A549 (cell line): ENCODE measurements around the gene NEDD4L. TPM values are rescaled to one million over a fixed set of nuclear protein-coding genes. Genes with fewer than 3 reads are reported as not detected.

Experiments
- ATAC-seq, 2 experiments: fragments of 200-7000 bp in 1 of 2; fragments of >200 bp in 1 of 2; cut with Nextera tagmentation in 1 of 2; cut with Tn5 transposase in 1 of 2; 3 replicates each; pipeline versions ENCODE4 v1.8.0 to v1.9.1; 2018 to 2020; ENCODE audit warnings: mild to moderate bottlenecking in 1 of 2, moderate library complexity in 1 of 2
- CTCF ChIA-PET: fragments of 300-600 bp; sonication (Branson Sonifier 250); formaldehyde crosslinking; extraction: SDS; loops from one replicate; lab custom pipeline; 2021; ENCODE audit warnings: antibody characterized with exemption, inconsistent platforms; lab: Yijun Ruan, JAX
- POLR2A ChIA-PET: fragments of 350-600 bp; formaldehyde crosslinking; extraction: SDS; loops from one replicate; lab custom pipeline; 2021; ENCODE audit warnings: antibody characterized with exemption, inconsistent platforms; lab: Yijun Ruan, JAX
- DNase-seq, 2 experiments: peaks; one replicate each; pipeline versions ENCODE4 v3.0.0 to v3.0.0-alpha.2; 2011 to 2016; ENCODE audit warnings: low read depth in 1 of 2, low spot score in 1 of 2
- FAIRE-seq: peaks from 2 replicates; lab custom pipeline; 2011; peaks lifted over from hg19 to GRCh38; lab: Jason Lieb, UNC
- H3K27ac ChIP-seq, 2 experiments: fragments of >200 bp; sonication (Bioruptor Twin); formaldehyde crosslinking; 3 replicates each; pipeline ENCODE4 v1.5.1; 2016 to 2017
- H3K4me1 ChIP-seq: fragments of >200 bp; sonication (Bioruptor Twin); formaldehyde crosslinking; 3 replicates; pipeline ENCODE4 v1.6.1; 2016
- H3K4me2 ChIP-seq: fragments of >200 bp; sonication (Bioruptor Twin); formaldehyde crosslinking; 3 replicates; pipeline ENCODE4 v1.6.1; 2016
- H3K4me3 ChIP-seq: fragments of >200 bp; sonication (Bioruptor Twin); formaldehyde crosslinking; 3 replicates; pipeline ENCODE4 v1.5.1; 2016
- H3K9me3 ChIP-seq: fragments of >200 bp; sonication (Bioruptor Twin); formaldehyde crosslinking; 3 replicates; pipeline ENCODE4 v1.6.1; 2016
- ATOH8 ChIP-seq: fragments of 250-450 bp; sonication (Bioruptor Pico); IDR thresholded peaks from 2 replicates; pipeline ENCODE4 v1.5.0; 2020; ENCODE audit warnings: low read depth, mild to moderate bottlenecking, moderate library complexity
- BCL3 ChIP-seq: fragments of >200 bp; sonication (Bioruptor Twin); formaldehyde crosslinking; IDR thresholded peaks from 3 replicates; pipeline ENCODE4 v1.6.1; 2016
- CBX2 ChIP-seq: fragments of 200-600 bp; sonication (generic); IDR thresholded peaks from 2 replicates; pipeline ENCODE4 v1.6.1; 2016; ENCODE audit warnings: low read depth, mild to moderate bottlenecking, borderline replicate concordance
- CHD2 ChIP-seq: fragments of 150-350 bp; IDR thresholded peaks from 2 replicates; pipeline ENCODE4 v1.6.1; 2014; ENCODE audit warnings: low read length; ENCODE audit not compliant: partially characterized antibody
- FOSL2 ChIP-seq, 2 experiments: fragments of 450-650 bp in 1 of 2; fragments of >200 bp in 1 of 2; sonication (Bioruptor Twin) in 1 of 2; formaldehyde crosslinking; IDR thresholded peaks; 2 replicates each; pipeline versions ENCODE4 v1.5.0 to v1.6.1; 2016 to 2020; ENCODE audit warnings: mild to moderate bottlenecking in 1 of 2, moderate library complexity in 1 of 2
- FOXS1 ChIP-seq: fragments of 250-450 bp; sonication (Bioruptor Pico); IDR thresholded peaks from 2 replicates; pipeline ENCODE4 v1.5.0; 2020; ENCODE audit warnings: mild to moderate bottlenecking, moderate library complexity
- HDAC2 ChIP-seq: fragments of 200-600 bp; sonication (generic); IDR thresholded peaks from 2 replicates; pipeline ENCODE4 v1.6.1; 2016
- KDM1A ChIP-seq: fragments of 200-600 bp; sonication (generic); IDR thresholded peaks from 2 replicates; pipeline ENCODE4 v1.6.1; 2016; ENCODE audit warnings: low read depth, mild to moderate bottlenecking
- MAFK ChIP-seq: fragments of 450-650 bp; IDR thresholded peaks from 2 replicates; pipeline ENCODE4 v1.6.1; 2014; ENCODE audit not compliant: partially characterized antibody
- MAX ChIP-seq: IDR thresholded peaks from 2 replicates; pipeline ENCODE4 v1.6.1; 2012
- NFE2L2 ChIP-seq: fragments of 150-350 bp; conservative IDR thresholded peaks from 2 replicates; pipeline ENCODE4 v1.6.1; 2014; ENCODE audit warnings: low read length
- PHF8 ChIP-seq: fragments of 200-600 bp; sonication (generic); IDR thresholded peaks from 2 replicates; pipeline ENCODE4 v1.6.1; 2016; ENCODE audit warnings: low read depth, mild to moderate bottlenecking, antibody characterized with exemption, moderate library complexity, borderline replicate concordance
- POLR2AphosphoS2 ChIP-seq: conservative IDR thresholded peaks from 2 replicates; pipeline ENCODE4 v1.6.1; 2012; ENCODE audit warnings: low read length, improper control_type of control experiment, inconsistent platforms
- RCOR1 ChIP-seq: fragments of 150-350 bp; IDR thresholded peaks from 2 replicates; pipeline ENCODE4 v1.6.1; 2014; ENCODE audit warnings: antibody characterized with exemption, low read length, low read depth
- REST ChIP-seq: fragments of 200-600 bp; sonication (generic); IDR thresholded peaks from 2 replicates; pipeline ENCODE4 v1.6.1; 2016; ENCODE audit warnings: antibody characterized with exemption, mild to moderate bottlenecking, moderate library complexity
- SREBF2 ChIP-seq: fragments of 450-650 bp; IDR thresholded peaks from 2 replicates; pipeline ENCODE4 v1.6.1; 2014; ENCODE audit warnings: mild to moderate bottlenecking, moderate library complexity
- TP53 ChIP-seq: fragments of 250-450 bp; sonication (Bioruptor Pico); IDR thresholded peaks from 2 replicates; pipeline ENCODE4 v1.5.0; 2021; ENCODE audit warnings: mild to moderate bottlenecking, moderate library complexity
- ZSCAN20 ChIP-seq: fragments of 250-450 bp; sonication (Bioruptor Pico); IDR thresholded peaks from 2 replicates; pipeline ENCODE4 v1.8.0; 2022; ENCODE audit warnings: mild to moderate bottlenecking, moderate library complexity
- WGBS: methylation state at CpG from one replicate; pipeline ENCODE4 v1.1.6; 2017; ENCODE audit errors: missing lambda C conversion rate; 5-methylcytosine and 5-hydroxymethylcytosine counted together
- polyA plus RNA-seq, 4 experiments: library from polyadenylated mRNA; depleted of rRNA in 3 of 4; stranded (reverse); fragments of >200 nt; fragmentation: RNase III in 1 of 4; extraction: RNeasy Plus Mini Kit Qiagen cat#74134 plus additional on column Dnase treatment in 1 of 4; gene quantifications; 2 replicates in 3 of 4; 3 replicates in 1 of 4; pipeline ENCODE4 v1.2.3, GENCODE V29; 2011 to 2017

NEDD4L gene
- polyA plus RNA-seq, 2 of the 4 experiments (the other 2 are of a cell fraction): 18.0 to 36.5 TPM

GRCh38 chr18:58270396-58270795 is 226.4 kb downstream of the NEDD4L start:
- DNase-seq (no peak), FAIRE-seq (no peak), ATAC-seq (no peak)
- Histone ChIP-seq H3K4me2 (no peak overlapping the region), H3K4me3 (no peak overlapping the region), H3K9me3 (no peaks in the 10 kb centered on the region), H3K27ac (no peak overlapping the region), H3K4me1 (peaks cover 15% of the 10 kb centered on the region; the same call in 2 of the 3 replicates)
- 94% methylated on average over 4 of the region's 4 CpGs for WGBS
- TF ChIP-seq KDM1A (no peak), CHD2 (no peak), RCOR1 (no peak), NFE2L2 (no peak), MAX (no peak), REST (no peak), POLR2AphosphoS2 (no peak), FOXS1 (no peak), FOSL2 (IDR thresholded peaks at IDR 0.05) (no peak), FOSL2 (CRISPR knock-in tag; IDR thresholded peaks at IDR 0.05) (no peak), PHF8 (no peak), SREBF2 (no peak), HDAC2 (no peak), ZSCAN20 (CRISPR knock-in tag) (no peak)
- POLR2A ChIA-PET: no interaction called here
- CTCF ChIA-PET: interaction anchor here (1.7 kb wide), 1 partner anchor 12 kb away, joined by 4 read pairs; no protein-coding TSS in a partner anchor

- CTCF ChIA-PET: interaction anchor here (0.6 to 1.7 kb wide), 2 partner anchors 11 to 882 kb away, joined by 4 to 5 read pairs; no protein-coding TSS in a partner anchor
- 73% methylated on average over 2 of the region's 2 CpGs for WGBS
- H3K4me3 ChIP-seq: no peak overlapping the region
- H3K9me3 ChIP-seq: no peaks in the 10 kb centered on the region
- POLR2A ChIA-PET: no interaction called here
- no peak for ATAC-seq
- H3K4me1 ChIP-seq: peaks cover 15% of the 10 kb centered on the region; the same call in 2 of the 3 replicates
- no peak for DNase-seq
- no peak overlapping the region for H3K27ac ChIP-seq
- TF ChIP-seq MAFK: peak; percentile 8
- TF ChIP-seq BCL3: no peak
- no peak for TF ChIP-seq FOSL2 (IDR thresholded peaks at IDR 0.05)
- TF ChIP-seq FOSL2 (CRISPR knock-in tag; IDR thresholded peaks at IDR 0.05): no peak
- FAIRE-seq: no peak
- no peak overlapping the region for H3K4me2 ChIP-seq
Observed at GRCh38 chr18:58271770-58272169, 227.7 kb downstream of the NEDD4L start.

- no peak for ATAC-seq
- 95% methylated on average over 6 of the region's 6 CpGs for WGBS
Observed at GRCh38 chr18:58272209-58272608, 228.2 kb downstream of the NEDD4L start.

More at GRCh38 chr18:58272209-58272608, 228.2 kb downstream of the NEDD4L start:
- no peak for FAIRE-seq
- TF ChIP-seq CBX2 (no peak), ATOH8 (CRISPR knock-in tag) (no peak), TP53 (CRISPR knock-in tag) (no peak), PHF8 (no peak)
- H3K4me1 ChIP-seq: peaks cover 15% of the 10 kb centered on the region; the same call in 2 of the 3 replicates
- H3K9me3 ChIP-seq: no peaks in the 10 kb centered on the region
- no peak overlapping the region for H3K27ac ChIP-seq
- no peak overlapping the region for H3K4me2 ChIP-seq
- ChIA-PET POLR2A (no interaction called here), CTCF (interaction anchor here (0.6 kb wide), 1 partner anchor 883 kb away, joined by 5 read pairs; no protein-coding TSS in a partner anchor)
- no peak for DNase-seq
- no peak overlapping the region for H3K4me3 ChIP-seq
